ENCODE measurements around the gene LTC4S.

The LTC4S gene

GRCh38 chr5:179800071-179800695 is 6.4 kb downstream of the LTC4S start:
- H3K27ac ChIP-seq (ENCODE audit: insufficient read depth, low read length, poor library complexity, severe bottlenecking) = no peak overlapping the region
- no peaks in the 10 kb centered on the region for H3K9me3 ChIP-seq (ENCODE audit: control insufficient read depth, low read length)
- H3K4me1 ChIP-seq (ENCODE audit: control insufficient read depth, insufficient read depth, low read length, poor library complexity, severe bottlenecking) = peaks cover 36% of the 10 kb centered on the region
- no peaks in the 10 kb centered on the region for H3K27me3 ChIP-seq (replicated peaks; ENCODE audit: control insufficient read depth, insufficient read depth, low read length, poor library complexity, severe bottlenecking)
- H3K36me3 ChIP-seq (ENCODE audit: control insufficient read depth, insufficient read depth, low read length) = peaks cover 23% of the 10 kb centered on the region
- no peak for DNase-seq
- no peak overlapping the region for H3K4me3 ChIP-seq (ENCODE audit: insufficient read depth, low read depth, low read length, poor library complexity, severe bottlenecking)

GRCh38 chr5:179800696-179801201 is 7.0 kb downstream of the LTC4S start:
- H3K4me3 ChIP-seq (ENCODE audit: insufficient read depth, low read depth, low read length, poor library complexity, severe bottlenecking) = no peak overlapping the region
- peaks cover 23% of the 10 kb centered on the region for H3K36me3 ChIP-seq (ENCODE audit: control insufficient read depth, insufficient read depth, low read length)
- peaks cover 38% of the 10 kb centered on the region for H3K4me1 ChIP-seq (ENCODE audit: control insufficient read depth, insufficient read depth, low read length, poor library complexity, severe bottlenecking)
- no peaks in the 10 kb centered on the region for H3K9me3 ChIP-seq (ENCODE audit: control insufficient read depth, low read length)
- no peaks in the 10 kb centered on the region for H3K27me3 ChIP-seq (replicated peaks; ENCODE audit: control insufficient read depth, insufficient read depth, low read length, poor library complexity, severe bottlenecking)
- DNase-seq = no peak
- no peak overlapping the region for H3K27ac ChIP-seq (ENCODE audit: insufficient read depth, low read length, poor library complexity, severe bottlenecking)

DNA sequence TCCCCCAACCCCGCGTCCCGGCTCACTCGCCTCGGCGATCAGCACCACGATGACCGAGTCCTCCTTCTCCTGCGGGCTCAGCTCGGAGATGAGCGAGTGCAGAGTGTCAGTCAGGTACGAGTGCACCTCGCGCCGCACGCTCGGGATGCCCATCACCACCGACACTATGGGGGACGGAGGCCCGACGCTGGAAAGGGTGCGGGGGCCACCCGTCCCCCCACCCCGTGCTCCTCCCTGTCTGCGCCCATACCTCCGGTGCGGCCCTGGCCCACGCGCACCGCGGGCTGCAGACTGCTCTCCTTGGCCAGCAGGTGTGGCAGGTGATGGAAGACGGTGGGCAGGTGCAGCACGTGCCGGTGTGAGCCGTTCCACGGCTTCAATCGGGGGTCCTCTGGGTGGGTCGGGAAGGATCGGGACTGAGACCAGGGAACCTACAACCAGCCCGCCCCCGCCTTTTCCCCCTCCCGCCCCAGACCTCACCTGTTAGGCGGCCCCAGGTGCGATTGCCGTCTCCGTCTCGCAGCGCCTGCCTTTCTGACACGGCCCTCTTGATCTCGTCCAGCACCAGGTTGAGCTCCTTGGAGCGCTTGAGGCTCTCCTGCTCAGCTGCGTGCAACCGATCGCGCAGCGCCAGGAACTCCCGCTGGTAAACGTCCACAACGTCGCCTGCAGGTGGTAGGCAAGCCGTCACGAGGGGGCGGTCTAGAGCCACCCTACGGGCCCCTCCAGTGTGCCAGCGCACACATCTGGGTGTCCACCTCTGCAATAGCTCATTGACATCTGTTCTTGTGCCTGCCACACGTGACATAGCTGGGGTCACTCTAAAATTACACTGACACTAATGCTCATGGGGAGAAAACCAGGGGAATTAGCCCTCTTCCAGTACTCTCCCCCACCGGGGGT is 7.8 kb downstream of the LTC4S start:
- no peak overlapping the region for H3K4me3 ChIP-seq (ENCODE audit: insufficient read depth, low read depth, low read length, poor library complexity, severe bottlenecking)
- H3K27me3 ChIP-seq (replicated peaks; ENCODE audit: control insufficient read depth, insufficient read depth, low read length, poor library complexity, severe bottlenecking) = no peaks in the 10 kb centered on the region
- H3K27ac ChIP-seq (ENCODE audit: insufficient read depth, low read length, poor library complexity, severe bottlenecking) = no peak overlapping the region
- H3K9me3 ChIP-seq (ENCODE audit: control insufficient read depth, low read length) = no peaks in the 10 kb centered on the region
- H3K4me1 ChIP-seq (ENCODE audit: control insufficient read depth, insufficient read depth, low read length, poor library complexity, severe bottlenecking) = peaks cover 33% of the 10 kb centered on the region
- peak; percentile 66 to 68 (median 66) for DNase-seq
- H3K36me3 ChIP-seq (ENCODE audit: control insufficient read depth, insufficient read depth, low read length) = peaks cover 23% of the 10 kb centered on the region

GRCh38 chr5:179802207-179802883 is 8.6 kb downstream of the LTC4S start:
- no peaks in the 10 kb centered on the region for H3K27me3 ChIP-seq (replicated peaks; ENCODE audit: control insufficient read depth, insufficient read depth, low read length, poor library complexity, severe bottlenecking)
- no peaks in the 10 kb centered on the region for H3K9me3 ChIP-seq (ENCODE audit: control insufficient read depth, low read length)
- H3K4me1 ChIP-seq (ENCODE audit: control insufficient read depth, insufficient read depth, low read length, poor library complexity, severe bottlenecking) = peaks cover 34% of the 10 kb centered on the region
- no peak overlapping the region for H3K4me3 ChIP-seq (ENCODE audit: insufficient read depth, low read depth, low read length, poor library complexity, severe bottlenecking)
- H3K27ac ChIP-seq (ENCODE audit: insufficient read depth, low read length, poor library complexity, severe bottlenecking) = no peak overlapping the region
- peaks cover 23% of the 10 kb centered on the region for H3K36me3 ChIP-seq (ENCODE audit: control insufficient read depth, insufficient read depth, low read length)
- no peak for DNase-seq

DNA sequence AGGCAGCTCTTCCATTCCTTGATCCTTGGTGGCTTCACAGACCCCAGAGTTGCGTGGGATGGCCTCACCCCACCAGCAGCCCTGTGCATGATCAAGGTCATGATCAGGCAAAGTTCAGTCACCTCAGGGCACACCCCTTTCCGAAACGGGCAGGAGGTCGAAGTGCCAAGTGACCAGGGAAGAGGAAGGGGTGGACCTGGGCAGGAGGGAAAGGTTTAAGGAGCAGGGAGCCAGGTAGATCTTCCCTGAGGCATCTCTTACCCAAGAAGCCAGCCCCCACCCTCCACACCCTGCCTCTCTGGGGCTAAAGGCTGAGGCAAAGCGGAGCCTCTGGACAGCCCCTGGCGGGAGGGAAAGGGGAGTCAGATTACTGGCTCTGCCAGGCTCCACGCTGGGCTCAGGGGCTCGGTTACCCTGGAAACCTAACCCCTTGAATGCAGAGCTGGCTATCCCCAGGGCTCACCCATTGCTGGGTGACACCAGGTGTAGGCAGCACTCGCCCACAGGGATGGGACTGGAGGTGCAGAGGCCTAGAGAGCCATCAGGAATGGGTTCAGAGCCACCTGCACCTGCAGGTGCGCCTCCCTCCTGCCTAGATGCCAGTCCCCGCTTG is 9.3 kb downstream of the LTC4S start:
- DNase-seq = no peak
- peaks cover 20% of the 10 kb centered on the region for H3K36me3 ChIP-seq (ENCODE audit: control insufficient read depth, insufficient read depth, low read length)
- no peaks in the 10 kb centered on the region for H3K9me3 ChIP-seq (ENCODE audit: control insufficient read depth, low read length)
- no peaks in the 10 kb centered on the region for H3K27me3 ChIP-seq (replicated peaks; ENCODE audit: control insufficient read depth, insufficient read depth, low read length, poor library complexity, severe bottlenecking)
- peak overlapping the region; percentile 46 for H3K27ac ChIP-seq (ENCODE audit: insufficient read depth, low read length, poor library complexity, severe bottlenecking)
- peaks cover 38% of the 10 kb centered on the region for H3K4me1 ChIP-seq (ENCODE audit: control insufficient read depth, insufficient read depth, low read length, poor library complexity, severe bottlenecking)
- H3K4me3 ChIP-seq (ENCODE audit: insufficient read depth, low read depth, low read length, poor library complexity, severe bottlenecking) = no peak overlapping the region

DNA sequence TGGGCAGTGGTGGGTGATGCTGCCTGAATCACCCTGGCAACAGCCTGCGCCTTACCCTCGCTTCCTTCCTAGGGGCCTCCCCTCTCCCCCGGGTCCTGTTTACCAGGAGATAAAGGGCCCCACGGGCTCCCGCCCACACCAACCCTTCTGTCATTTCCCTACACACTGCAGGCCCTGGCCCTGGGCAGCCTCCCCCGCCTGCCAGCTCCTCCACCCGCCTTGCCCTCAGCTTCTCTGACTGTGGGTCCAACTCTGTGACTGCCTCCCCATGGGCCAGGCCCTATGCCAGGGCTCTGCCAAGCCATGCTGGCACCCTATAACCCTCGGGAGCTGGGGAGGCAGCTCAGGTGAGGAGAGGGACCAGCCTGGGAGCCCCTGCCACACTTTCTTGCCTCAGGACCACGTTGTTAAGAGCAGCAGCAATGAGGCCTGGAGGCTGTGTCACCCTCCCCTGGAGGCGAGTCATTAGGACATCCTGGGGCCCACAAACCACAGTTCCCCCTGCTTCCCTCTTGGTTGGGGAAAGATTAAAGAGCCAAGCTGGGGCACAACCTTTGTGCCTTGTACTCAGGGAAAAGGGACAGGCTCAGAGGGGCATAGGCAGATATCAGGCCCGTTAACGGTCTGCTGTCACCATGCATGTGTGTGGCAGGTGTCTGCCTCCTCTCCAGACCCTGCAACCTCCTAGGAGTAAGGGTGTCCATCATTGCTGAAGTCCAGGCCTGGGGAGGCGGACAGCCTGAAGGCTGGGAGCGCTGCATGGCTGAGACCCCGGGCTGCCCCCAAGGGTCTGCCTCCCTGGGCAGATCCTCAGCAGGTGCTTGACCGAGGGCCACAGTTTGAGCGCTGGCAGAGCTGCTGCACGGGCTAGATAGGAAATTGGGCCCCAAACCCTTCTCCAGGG is 10.1 kb downstream of the LTC4S start:
- Histone ChIP-seq H3K9me3 (ENCODE audit: control insufficient read depth, low read length) (no peaks in the 10 kb centered on the region), H3K4me3 (ENCODE audit: insufficient read depth, low read depth, low read length, poor library complexity, severe bottlenecking) (no peak overlapping the region), H3K36me3 (ENCODE audit: control insufficient read depth, insufficient read depth, low read length) (peaks cover 11% of the 10 kb centered on the region), H3K4me1 (ENCODE audit: control insufficient read depth, insufficient read depth, low read length, poor library complexity, severe bottlenecking) (peaks cover 38% of the 10 kb centered on the region), H3K27me3 (replicated peaks; ENCODE audit: control insufficient read depth, insufficient read depth, low read length, poor library complexity, severe bottlenecking) (no peaks in the 10 kb centered on the region), H3K27ac (ENCODE audit: insufficient read depth, low read length, poor library complexity, severe bottlenecking) (peak overlapping the region; percentile 46)
- DNase-seq = no peak

- Histone ChIP-seq H3K27ac (ENCODE audit: insufficient read depth, low read length, poor library complexity, severe bottlenecking) (no peak overlapping the region), H3K4me3 (ENCODE audit: insufficient read depth, low read depth, low read length, poor library complexity, severe bottlenecking) (no peak overlapping the region)
- no peak for DNase-seq
These were observed 10.8 kb downstream of the LTC4S start for GRCh38 chr5:179804555-179804947.

GRCh38 chr5:179805070-179805528 is 11.3 kb downstream of the LTC4S start:
- Histone ChIP-seq H3K9me3 (ENCODE audit: control insufficient read depth, low read length) (no peaks in the 10 kb centered on the region), H3K4me1 (ENCODE audit: control insufficient read depth, insufficient read depth, low read length, poor library complexity, severe bottlenecking) (peaks cover 38% of the 10 kb centered on the region), H3K27ac (ENCODE audit: insufficient read depth, low read length, poor library complexity, severe bottlenecking) (peak overlapping the region; percentile 71), H3K27me3 (replicated peaks; ENCODE audit: control insufficient read depth, insufficient read depth, low read length, poor library complexity, severe bottlenecking) (no peaks in the 10 kb centered on the region), H3K4me3 (ENCODE audit: insufficient read depth, low read depth, low read length, poor library complexity, severe bottlenecking) (peak overlapping the region; percentile 67), H3K36me3 (ENCODE audit: control insufficient read depth, insufficient read depth, low read length) (no peaks in the 10 kb centered on the region)
- DNase-seq = no peak

More at GRCh38 chr5:179804555-179804947, 10.8 kb downstream of the LTC4S start:
- no peaks in the 10 kb centered on the region for H3K9me3 ChIP-seq (ENCODE audit: control insufficient read depth, low read length)
- H3K36me3 ChIP-seq (ENCODE audit: control insufficient read depth, insufficient read depth, low read length) = peaks cover 5% of the 10 kb centered on the region
- no peaks in the 10 kb centered on the region for H3K27me3 ChIP-seq (replicated peaks; ENCODE audit: control insufficient read depth, insufficient read depth, low read length, poor library complexity, severe bottlenecking)
- H3K4me1 ChIP-seq (ENCODE audit: control insufficient read depth, insufficient read depth, low read length, poor library complexity, severe bottlenecking) = peaks cover 38% of the 10 kb centered on the region

All from effector memory CD4-positive, alpha-beta T cell (primary cell).